CD4-positive, alpha-beta T cell treated with Interleukin-6 at 100 ng/mL for 8 hours (primary cell): ENCODE measurements around the gene ADH4.

ENCODE experiments used
- DNase-seq: peaks from one replicate; pipeline ENCODE4 v3.0.0-alpha.2; 2020; ENCODE audit warnings: mixed read lengths, low spot score

Gene ADH4

GRCh38 chr4:99079625-99080295 is 64.3 kb downstream of the ADH4 start:
- no peak for DNase-seq

DNA sequence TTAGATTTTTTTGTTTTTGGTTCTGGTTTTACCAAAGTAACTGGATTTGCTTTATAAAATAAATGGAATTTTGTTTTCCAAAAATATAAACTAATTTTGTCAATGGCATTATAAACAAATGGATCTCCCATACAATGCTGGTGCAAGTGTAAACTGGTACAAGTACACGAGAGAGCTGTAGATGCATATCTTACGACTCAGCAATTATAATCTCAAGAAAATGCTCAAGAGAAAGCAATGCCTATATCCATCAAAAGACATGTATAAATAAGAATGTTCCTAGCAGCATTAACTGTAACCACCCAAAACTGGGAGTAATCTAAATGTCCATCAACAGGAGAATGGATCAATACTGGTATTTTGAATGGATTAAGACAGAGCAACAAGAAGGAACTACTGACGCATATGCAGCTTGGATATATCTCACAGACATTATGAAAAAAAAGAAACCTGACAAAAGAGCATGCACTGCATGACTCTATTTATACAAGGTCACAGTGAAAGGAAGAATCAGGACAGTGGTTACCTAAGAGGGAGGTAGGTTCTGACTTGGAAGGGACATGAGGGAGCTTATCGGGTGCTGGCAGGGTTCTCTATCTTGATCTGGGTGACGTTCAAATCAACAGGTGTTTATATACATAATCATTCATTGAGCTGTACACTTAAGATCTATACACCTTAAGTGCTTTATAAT is 65.0 kb downstream of the ADH4 start:
- no peak for DNase-seq

- DNase-seq = no peak
Measured at GRCh38 chr4:99078336-99078735, 65.8 kb downstream of the ADH4 start.

DNA sequence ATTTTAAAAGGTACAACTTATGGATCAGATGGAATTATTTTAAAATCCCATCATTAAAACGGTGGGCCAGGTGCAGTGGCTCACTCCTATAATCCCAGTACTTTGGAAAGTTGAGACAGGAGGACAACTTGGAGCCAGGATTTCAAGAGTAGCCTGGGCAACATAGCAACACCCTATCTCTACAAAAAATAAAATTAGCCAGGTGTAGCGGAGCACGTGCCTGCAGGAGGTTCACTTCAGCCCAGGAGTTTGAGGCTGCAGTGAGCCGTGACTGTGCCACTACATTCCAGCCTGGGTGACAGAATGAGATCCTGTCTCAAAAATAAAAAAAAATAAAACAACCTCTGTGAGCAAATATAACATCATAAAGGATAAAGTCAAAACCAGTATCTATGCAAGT is 66.9 kb downstream of the ADH4 start:
- DNase-seq = no peak

- DNase-seq = no peak
Measured at GRCh38 chr4:99076292-99076976, 67.7 kb downstream of the ADH4 start.

- DNase-seq = no peak
Measured at GRCh38 chr4:99074816-99075215, 69.3 kb downstream of the ADH4 start.
